Endodermal cell (in vitro differentiated cells): ENCODE results near the gene PET117. TPM values are rescaled to one million over a fixed set of nuclear protein-coding genes. Genes with fewer than 3 reads are reported as not detected.
A peak's percentile ranks its signal among the peaks of the same experiment; 100 is the strongest.

Experiments used
- DNase-seq: peaks from one replicate; pipeline ENCODE4 v3.0.0-alpha.2; 2017
- H3K27ac ChIP-seq: 2 replicates; pipeline ENCODE4 v1.5.1; 2013; ENCODE audit warnings: mild to moderate bottlenecking, low read depth, low read length, moderate library complexity
- H3K27me3 ChIP-seq: 2 replicates; pipeline ENCODE4 v1.6.1; 2013; ENCODE audit warnings: mild to moderate bottlenecking, low read length, moderate library complexity; ENCODE audit not compliant: insufficient read depth, control insufficient read depth, poor library complexity, severe bottlenecking
- H3K36me3 ChIP-seq: 2 replicates; pipeline ENCODE4 v1.7.0; 2013; ENCODE audit warnings: mild to moderate bottlenecking, low read length, moderate library complexity; ENCODE audit not compliant: control insufficient read depth, insufficient read depth
- H3K4me1 ChIP-seq: one replicate; pipeline ENCODE4 v1.7.0; 2013; ENCODE audit warnings: low read length; ENCODE audit not compliant: control insufficient read depth, insufficient read depth
- H3K4me3 ChIP-seq: 2 replicates; pipeline ENCODE4 v1.5.1; 2013; ENCODE audit warnings: mild to moderate bottlenecking, low read length, moderate library complexity
- H3K9ac ChIP-seq: 2 replicates; pipeline ENCODE4 v1.6.1; 2013; ENCODE audit warnings: mild to moderate bottlenecking, low read length, moderate library complexity; ENCODE audit not compliant: poor library complexity, severe bottlenecking; ENCODE audit errors: extremely low read depth
- H3K9me3 ChIP-seq: 2 replicates; pipeline ENCODE4 v1.6.1; 2013; ENCODE audit warnings: mild to moderate bottlenecking, low read length, moderate library complexity; ENCODE audit not compliant: control insufficient read depth
- H3K27ac Mint-ChIP-seq: 2 replicates; pipeline ENCODE4 v1.8.0; 2020; ENCODE audit warnings: mixed read lengths
- H3K27me3 Mint-ChIP-seq: 2 replicates; pipeline ENCODE4 v1.8.0; 2021; ENCODE audit warnings: mild to moderate bottlenecking, mixed read lengths; ENCODE audit not compliant: insufficient read depth
- H3K36me3 Mint-ChIP-seq: 2 replicates; pipeline ENCODE4 v1.8.0; 2020; ENCODE audit warnings: low read depth, mixed read lengths
- H3K4me1 Mint-ChIP-seq: 2 replicates; pipeline ENCODE4 v1.8.0; 2020; ENCODE audit warnings: mixed read lengths
- H3K4me3 Mint-ChIP-seq: 2 replicates; pipeline ENCODE4 v1.8.0; 2020; ENCODE audit warnings: mild to moderate bottlenecking, moderate library complexity, mixed read lengths
- H3K9me3 Mint-ChIP-seq: 2 replicates; pipeline ENCODE4 v1.8.0; 2020; ENCODE audit warnings: mild to moderate bottlenecking, mixed read lengths
- CTCF ChIP-seq: fragments of 200-600 bp; sonication (generic); conservative IDR thresholded peaks from 2 replicates; pipeline ENCODE4 v1.5.0; 2021; ENCODE audit warnings: antibody characterized with exemption, mild to moderate bottlenecking
- WGBS, 2 experiments: methylation state at CpG; one replicate each; pipeline versions ENCODE4 v1.1.5 to v1.1.7; 2013; ENCODE audit warnings: missing lambda C conversion rate in 2 of 2, mixed read lengths in 1 of 2; ENCODE audit not compliant: insufficient coverage in 1 of 2, insufficient read length in 1 of 2; 5-methylcytosine and 5-hydroxymethylcytosine counted together
- total RNA-seq, 2 donors: library from RNA; stranded (reverse); fragmentation: NEBNext Ultra II Directional in 1 of 2; extraction: Animal tissue kit (Norgen Biotek cat#: 25700) in 1 of 2; gene quantifications; 2 replicates in 1 of 2; 3 replicates in 1 of 2; pipeline ENCODE4 v1.2.1, GENCODE V29; 2021

PET117 gene
- total RNA-seq, 2 donors from 2014 or later: 34.2 to 44.4 TPM

- H3K4me1 ChIP-seq: peaks cover 10% of the 10 kb centered on the region
- no peak overlapping the region for H3K9ac ChIP-seq
- 66 to 75% methylated on average over 3 of the region's 3 CpGs for WGBS, 2 experiments
- no peaks in the 10 kb centered on the region for H3K9me3 ChIP-seq
- Mint-ChIP-seq H3K27me3 (peaks cover 9% of the 10 kb centered on the region), H3K9me3 (no peaks in the 10 kb centered on the region), H3K27ac (no peak overlapping the region), H3K4me1 (peaks cover 19% of the 10 kb centered on the region), H3K4me3 (no peak overlapping the region), H3K36me3 (no peaks in the 10 kb centered on the region)
- H3K27me3 ChIP-seq: no peaks in the 10 kb centered on the region
- no peak for DNase-seq
- no peak overlapping the region for H3K27ac ChIP-seq
- TF ChIP-seq CTCF: peak; percentile 59
- H3K4me3 ChIP-seq: no peak overlapping the region
- no peaks in the 10 kb centered on the region for H3K36me3 ChIP-seq
These were observed 47.6 kb upstream of the PET117 start for GRCh38 chr20:18090044-18090443.

- H3K27ac ChIP-seq: no peak overlapping the region
- H3K27ac Mint-ChIP-seq: no peak overlapping the region
- no peak for DNase-seq
- peaks cover 19% of the 10 kb centered on the region for H3K4me1 Mint-ChIP-seq
- no peak for TF ChIP-seq CTCF
- H3K4me3 ChIP-seq: no peak overlapping the region
- H3K36me3 Mint-ChIP-seq: no peaks in the 10 kb centered on the region
- peaks cover 10% of the 10 kb centered on the region for H3K4me1 ChIP-seq
- no peaks in the 10 kb centered on the region for H3K36me3 ChIP-seq
- H3K27me3 Mint-ChIP-seq: peaks cover 9% of the 10 kb centered on the region
- no peaks in the 10 kb centered on the region for H3K27me3 ChIP-seq
- no peaks in the 10 kb centered on the region for H3K9me3 Mint-ChIP-seq
- 90 to 96% methylated on average over 8 to 10 of the region's 10 CpGs for WGBS, 2 experiments
- no peaks in the 10 kb centered on the region for H3K9me3 ChIP-seq
- H3K9ac ChIP-seq: no peak overlapping the region
- H3K4me3 Mint-ChIP-seq: no peak overlapping the region
These were observed 47.2 kb upstream of the PET117 start for GRCh38 chr20:18090477-18090876.

GRCh38 chr20:18091623-18092022 is 46.0 kb upstream of the PET117 start:
- Mint-ChIP-seq H3K4me3 (no peak overlapping the region), H3K27ac (no peak overlapping the region)
- no peak for DNase-seq

More at GRCh38 chr20:18091623-18092022, 46.0 kb upstream of the PET117 start:
- no peak overlapping the region for H3K4me3 ChIP-seq
- peaks cover 10% of the 10 kb centered on the region for H3K4me1 ChIP-seq
- no peak overlapping the region for H3K9ac ChIP-seq
- no peaks in the 10 kb centered on the region for H3K27me3 ChIP-seq
- peaks cover 19% of the 10 kb centered on the region for H3K4me1 Mint-ChIP-seq
- no peaks in the 10 kb centered on the region for H3K36me3 Mint-ChIP-seq
- H3K9me3 Mint-ChIP-seq: no peaks in the 10 kb centered on the region
- H3K27me3 Mint-ChIP-seq: peaks cover 9% of the 10 kb centered on the region
- H3K36me3 ChIP-seq: no peaks in the 10 kb centered on the region
- WGBS, 2 experiments: 91 to 96% methylated on average over 6 to 7 of the region's 7 CpGs
- no peak for TF ChIP-seq CTCF
- H3K9me3 ChIP-seq: no peaks in the 10 kb centered on the region
- H3K27ac ChIP-seq: no peak overlapping the region
